Fibroblast of lung (primary cell): ENCODE measurements around the gene LMNTD2. TPM values are rescaled to one million over a fixed set of nuclear protein-coding genes. Genes with fewer than 3 reads are reported as not detected.
A peak's percentile ranks its signal among the peaks of the same experiment; 100 is the strongest.

Experiments used
- DNase-seq, 2 donors: peaks; one replicate each; pipeline versions ENCODE4 v3.0.0 to v3.0.0-alpha.2; 2010; ENCODE audit warnings: low read depth in 2 of 2
- H2AFZ ChIP-seq: 2 replicates; pipeline ENCODE4 v1.5.1; 2012; ENCODE audit warnings: low read length, control low read depth, inconsistent platforms
- H3K27ac ChIP-seq: 2 replicates; pipeline ENCODE4 v1.5.1; 2011; ENCODE audit warnings: low read length, control low read depth; ENCODE audit not compliant: insufficient read depth
- H3K27me3 ChIP-seq: 2 replicates; pipeline ENCODE4 v1.5.1; 2011; ENCODE audit warnings: mild to moderate bottlenecking, low read length; ENCODE audit not compliant: control insufficient read depth, insufficient read depth
- H3K36me3 ChIP-seq: 2 replicates; pipeline ENCODE4 v1.5.1; 2011; ENCODE audit warnings: low read length; ENCODE audit not compliant: control insufficient read depth, insufficient read depth
- H3K4me1 ChIP-seq: 2 replicates; pipeline ENCODE4 v1.5.1; 2011; ENCODE audit warnings: low read length; ENCODE audit not compliant: control insufficient read depth, insufficient read depth; ENCODE audit errors: extremely low read depth
- H3K4me2 ChIP-seq: 2 replicates; pipeline ENCODE4 v1.5.1; 2011; ENCODE audit warnings: low read length, control low read depth; ENCODE audit not compliant: insufficient read depth; ENCODE audit errors: extremely low read depth
- H3K4me3 ChIP-seq, 4 experiments: fragments of 200-600 bp in 1 of 4; sonication (generic) in 1 of 4; replicated peaks in 1 of 4; 2 replicates each; pipeline ENCODE4 v1.5.1; 2011 to 2016; ENCODE audit warnings: low read length in 4 of 4, low read depth in 3 of 4, mild to moderate bottlenecking in 3 of 4, control low read depth in 2 of 4, inconsistent platforms in 1 of 4, mixed read lengths in 1 of 4; ENCODE audit not compliant: insufficient read depth in 1 of 4; ENCODE audit errors: control extremely low read depth in 1 of 4
- H3K79me2 ChIP-seq: 2 replicates; pipeline ENCODE4 v1.5.1; 2012; ENCODE audit warnings: mild to moderate bottlenecking, low read length, inconsistent platforms; ENCODE audit not compliant: control insufficient read depth, insufficient read depth
- H3K9ac ChIP-seq: 2 replicates; pipeline ENCODE4 v1.5.1; 2011; ENCODE audit warnings: mild to moderate bottlenecking, low read length, control low read depth; ENCODE audit not compliant: insufficient read depth
- H3K9me3 ChIP-seq: 2 replicates; pipeline ENCODE4 v1.5.1; 2012; ENCODE audit warnings: low read depth, low read length; ENCODE audit not compliant: control insufficient read depth, insufficient read depth
- H4K20me1 ChIP-seq: 2 replicates; pipeline ENCODE4 v1.5.1; 2011; ENCODE audit warnings: low read length; ENCODE audit not compliant: control insufficient read depth, insufficient read depth; ENCODE audit errors: extremely low read depth
- CTCF ChIP-seq, 2 donors: IDR thresholded peaks in 1 of 2; conservative IDR thresholded peaks in 1 of 2; 1 replicate in 1 of 2; 2 replicates in 1 of 2; pipeline ENCODE4 v1.5.1; 2011 to 2012; ENCODE audit warnings: low read length in 2 of 2, control low read depth in 1 of 2, inconsistent platforms in 1 of 2, low read depth in 1 of 2, mild to moderate bottlenecking in 1 of 2
- EZH2 ChIP-seq: IDR thresholded peaks from 2 replicates; pipeline ENCODE4 v1.5.1; 2012; ENCODE audit warnings: low read length, control low read depth, mild to moderate bottlenecking; ENCODE audit errors: missing control alignments
- polyA plus RNA-seq, 2 donors: library from polyadenylated mRNA; depleted of rRNA in 1 of 2; stranded (reverse) in 1 of 2; unstranded in 1 of 2; fragments of >200 nt; gene quantifications; 2 replicates each; pipeline ENCODE4 v1.2.1, GENCODE V29; 2011 to 2012; ENCODE audit warnings: missing spikeins in 1 of 2
- total RNA-seq: library from RNA; depleted of rRNA; stranded (reverse); fragments of >200 nt; gene quantifications from 2 replicates; pipeline ENCODE4 v1.2.1, GENCODE V29; 2014

Gene LMNTD2
- total and polyA plus RNA-seq, 2 donors (not counting 1 experiment from before 2014, with no cell fraction given): 0.08 to 0.17 TPM

- H3K79me2 ChIP-seq: peaks cover 16% of the 10 kb centered on the region
- no peak for DNase-seq
- peaks cover 2% of the 10 kb centered on the region for H3K4me1 ChIP-seq
- H3K4me2 ChIP-seq: no peak overlapping the region
- no peaks in the 10 kb centered on the region for H3K36me3 ChIP-seq
- H4K20me1 ChIP-seq: no peaks in the 10 kb centered on the region
- no peak overlapping the region for H3K9ac ChIP-seq
- no peak overlapping the region for H2AFZ ChIP-seq
- H3K4me3 ChIP-seq: no peak overlapping the region
- H3K27ac ChIP-seq: no peak overlapping the region
- TF ChIP-seq CTCF (conservative IDR thresholded peaks at IDR 0.05 in 1 of 2, IDR thresholded peaks at IDR 0.05 in 1 of 2; ENCODE audit: low read depth in 1 of 2, low read length in 2 of 2) (no peak), EZH2 (no peak)
- H3K9me3 ChIP-seq: no peaks in the 10 kb centered on the region
- H3K27me3 ChIP-seq: no peaks in the 10 kb centered on the region
Observed at GRCh38 chr11:573146-573759, 12.7 kb upstream of the LMNTD2 start.

- no peak overlapping the region for H3K4me3 ChIP-seq
- H3K36me3 ChIP-seq: no peaks in the 10 kb centered on the region
- no peak for TF ChIP-seq CTCF (conservative IDR thresholded peaks at IDR 0.05 in 1 of 2, IDR thresholded peaks at IDR 0.05 in 1 of 2; ENCODE audit: low read depth in 1 of 2, low read length in 2 of 2)
- TF ChIP-seq EZH2: no peak
- H3K27ac ChIP-seq: no peak overlapping the region
- no peak for DNase-seq
- no peak overlapping the region for H3K9ac ChIP-seq
- no peak overlapping the region for H3K4me2 ChIP-seq
- peaks cover 2% of the 10 kb centered on the region for H3K4me1 ChIP-seq
- H4K20me1 ChIP-seq: no peaks in the 10 kb centered on the region
- no peaks in the 10 kb centered on the region for H3K27me3 ChIP-seq
- H3K9me3 ChIP-seq: no peaks in the 10 kb centered on the region
- peaks cover 5% of the 10 kb centered on the region for H3K79me2 ChIP-seq
- no peak overlapping the region for H2AFZ ChIP-seq
Observed at GRCh38 chr11:571802-572185, 11.3 kb upstream of the LMNTD2 start.

GRCh38 chr11:569158-569885 is 8.8 kb upstream of the LMNTD2 start:
- Histone ChIP-seq H3K27me3 (no peaks in the 10 kb centered on the region), H3K4me2 (peak overlapping the region; percentile 49), H3K9me3 (no peaks in the 10 kb centered on the region), H3K36me3 (no peaks in the 10 kb centered on the region), H3K9ac (peak overlapping the region; percentile 76), H3K79me2 (peaks cover 4% of the 10 kb centered on the region), H3K27ac (peak overlapping the region; percentile 57), H3K4me3 (peak overlapping the region; percentile 51 to 65 (median 54)), H3K4me1 (peaks cover 2% of the 10 kb centered on the region), H2AFZ (no peak overlapping the region), H4K20me1 (no peaks in the 10 kb centered on the region)
- no peak for DNase-seq
- TF ChIP-seq EZH2 (no peak), CTCF (conservative IDR thresholded peaks at IDR 0.05 in 1 of 2, IDR thresholded peaks at IDR 0.05 in 1 of 2; ENCODE audit: low read depth in 1 of 2, low read length in 2 of 2) (no peak)
